Neuronal stem cell (in vitro differentiated cells): ENCODE measurements around the gene BPI.
"Not testable (repeated sequence)": the region's sequence is repeated elsewhere in the genome, so short reads cannot be mapped to it uniquely, and the experiment has no call there.

ENCODE experiments used
- DNase-seq: peaks from one replicate; pipeline ENCODE4 v3.0.0-alpha.2; 2013; ENCODE audit warnings: low spot score
- H2AFZ ChIP-seq: one replicate; pipeline ENCODE4 v1.6.1; 2013; ENCODE audit warnings: mild to moderate bottlenecking, low read length, inconsistent platforms
- H2AK5ac ChIP-seq: 2 replicates; pipeline ENCODE4 v1.6.1; 2013; ENCODE audit warnings: low read depth, mild to moderate bottlenecking, inconsistent platforms, low read length, moderate library complexity, mixed read lengths
- H2BK120ac ChIP-seq: 2 replicates; pipeline ENCODE4 v1.6.1; 2013; ENCODE audit warnings: low read depth, mild to moderate bottlenecking, inconsistent platforms, low read length, moderate library complexity, mixed read lengths
- H2BK12ac ChIP-seq: one replicate; pipeline ENCODE4 v1.6.1; 2013; ENCODE audit warnings: low read length, inconsistent platforms
- H2BK15ac ChIP-seq: 2 replicates; pipeline ENCODE4 v1.6.1; 2013; ENCODE audit warnings: mild to moderate bottlenecking, low read length, inconsistent platforms, mixed read lengths
- H2BK5ac ChIP-seq: one replicate; pipeline ENCODE4 v1.6.1; 2013; ENCODE audit warnings: inconsistent platforms, mild to moderate bottlenecking, low read length, moderate library complexity
- H3K14ac ChIP-seq: one replicate; pipeline ENCODE4 v1.6.1; 2013; ENCODE audit warnings: low read length, inconsistent platforms
- H3K18ac ChIP-seq: 2 replicates; pipeline ENCODE4 v1.6.1; 2013; ENCODE audit warnings: low read length, inconsistent platforms
- H3K23ac ChIP-seq: 2 replicates; pipeline ENCODE4 v1.6.1; 2013; ENCODE audit warnings: low read depth, mild to moderate bottlenecking, mixed read lengths, low read length, inconsistent platforms; ENCODE audit not compliant: poor library complexity
- H3K27ac ChIP-seq: replicated peaks from 3 replicates; pipeline ENCODE4 v1.5.1; 2013; ENCODE audit warnings: low read length, inconsistent platforms
- H3K27me3 ChIP-seq, 3 experiments: 2 replicates each; pipeline ENCODE4 v1.6.1; 2013; ENCODE audit warnings: low read length in 3 of 3, mild to moderate bottlenecking in 2 of 3, inconsistent platforms in 1 of 3, low read depth in 1 of 3, mixed read lengths in 1 of 3, moderate library complexity in 1 of 3; ENCODE audit not compliant: control insufficient read depth in 3 of 3, insufficient read depth in 3 of 3
- H3K36me3 ChIP-seq, 2 donors: replicated peaks in 1 of 2; 2 replicates each; pipeline ENCODE4 v1.6.1; 2013; ENCODE audit warnings: low read length in 2 of 2; ENCODE audit not compliant: control insufficient read depth in 2 of 2, insufficient read depth in 2 of 2
- H3K4ac ChIP-seq: 2 replicates; pipeline ENCODE4 v1.6.1; 2013; ENCODE audit warnings: inconsistent platforms, mild to moderate bottlenecking, low read length, moderate library complexity
- H3K4me1 ChIP-seq, 2 donors: 1 replicate in 1 of 2; 2 replicates in 1 of 2; pipeline ENCODE4 v1.6.1; 2013; ENCODE audit warnings: low read length in 2 of 2, low read depth in 1 of 2; ENCODE audit not compliant: control insufficient read depth in 2 of 2, insufficient read depth in 1 of 2
- H3K4me2 ChIP-seq: one replicate; pipeline ENCODE4 v1.6.1; 2013; ENCODE audit warnings: mild to moderate bottlenecking, low read length, inconsistent platforms; ENCODE audit not compliant: insufficient read depth, poor library complexity, severe bottlenecking
- H3K4me3 ChIP-seq, 2 donors: 2 replicates each; pipeline ENCODE4 v1.5.1; 2013; ENCODE audit warnings: low read length in 2 of 2, mild to moderate bottlenecking in 2 of 2, inconsistent platforms in 1 of 2, moderate library complexity in 1 of 2
- H3K79me1 ChIP-seq: one replicate; pipeline ENCODE4 v1.6.1; 2013; ENCODE audit warnings: low read depth, mild to moderate bottlenecking, inconsistent platforms, low read length, moderate library complexity
- H3K9ac ChIP-seq: one replicate; pipeline ENCODE4 v1.6.1; 2013; ENCODE audit warnings: mild to moderate bottlenecking, low read depth, low read length, inconsistent platforms; ENCODE audit not compliant: poor library complexity
- H3K9me3 ChIP-seq, 2 donors: replicated peaks in 1 of 2; 2 replicates each; pipeline versions ENCODE3 to v1.6.1; 2013; ENCODE audit warnings: low read length in 2 of 2, mild to moderate bottlenecking in 2 of 2, inconsistent platforms in 1 of 2, low read depth in 1 of 2, mixed read lengths in 1 of 2, moderate library complexity in 1 of 2; ENCODE audit not compliant: control insufficient read depth in 2 of 2, insufficient read depth in 1 of 2
- H4K8ac ChIP-seq: one replicate; pipeline ENCODE4 v1.6.1; 2013; ENCODE audit warnings: low read depth, mild to moderate bottlenecking, inconsistent platforms, low read length, moderate library complexity
- H4K91ac ChIP-seq: one replicate; pipeline ENCODE4 v1.6.1; 2013; ENCODE audit warnings: low read length, low read depth, mild to moderate bottlenecking, inconsistent platforms; ENCODE audit not compliant: poor library complexity
- WGBS, 2 donors: extraction: QIAGEN DNeasy Blood & Tissue Kit; methylation state at CpG; one replicate each; pipeline ENCODE4 v1.1.7; 2013; ENCODE audit warnings: missing lambda C conversion rate in 2 of 2, mixed read lengths in 1 of 2; ENCODE audit not compliant: insufficient read length in 2 of 2, insufficient replicate concordance in 1 of 2; ENCODE audit errors: extremely low coverage in 2 of 2; 5-methylcytosine and 5-hydroxymethylcytosine counted together

BPI gene

GRCh38 chr20:38339521-38339896 is 35.6 kb downstream of the BPI start:
- H3K36me3 ChIP-seq, H3K4me2 ChIP-seq, H4K91ac ChIP-seq, H3K9ac ChIP-seq, H2BK5ac ChIP-seq, H3K14ac ChIP-seq, H2AFZ ChIP-seq, H3K27ac ChIP-seq, DNase-seq, H3K4me3 ChIP-seq, H4K8ac ChIP-seq, H2BK120ac ChIP-seq, H3K9me3 ChIP-seq, H3K79me1 ChIP-seq, H2AK5ac ChIP-seq, H2BK12ac ChIP-seq, H3K18ac ChIP-seq, H3K27me3 ChIP-seq, H3K23ac ChIP-seq, H2BK15ac ChIP-seq, H3K4ac ChIP-seq: not testable (repeated sequence)
- peaks cover 8 to 12% of the 10 kb centered on the region in 2 donors for H3K4me1 ChIP-seq
- no CpG with 5 or more reads among the region's 8 CpGs for WGBS, 2 donors

DNA sequence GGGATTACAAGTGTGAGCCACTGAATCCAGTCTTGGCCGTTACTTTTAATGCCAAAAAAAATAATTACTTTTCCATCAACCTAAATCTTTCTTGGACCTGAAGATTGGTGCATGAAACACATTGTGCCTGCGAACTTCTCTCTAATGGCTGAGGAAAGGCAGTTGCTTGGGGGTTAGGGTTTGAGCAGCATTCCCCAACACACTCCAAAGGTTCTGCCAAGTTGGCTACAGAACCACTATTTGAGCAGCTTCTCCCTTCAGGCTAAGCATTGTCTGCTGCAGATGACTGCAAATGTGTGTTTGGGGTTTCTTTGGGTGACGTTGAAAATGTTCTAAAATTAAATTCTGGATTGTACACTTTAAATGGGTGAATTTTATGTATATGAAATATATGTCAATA is 36.0 kb downstream of the BPI start:
- no peak overlapping the region for H2BK15ac ChIP-seq
- H2AFZ ChIP-seq = no peak overlapping the region
- H4K8ac ChIP-seq = no peak overlapping the region
- no peak overlapping the region for H2BK12ac ChIP-seq
- no peak overlapping the region for H3K14ac ChIP-seq
- H3K9me3 ChIP-seq = peaks cover 7 to 10% of the 10 kb centered on the region in 2 donors
- H4K91ac ChIP-seq = no peak overlapping the region
- H2BK5ac ChIP-seq = no peak overlapping the region
- H3K36me3 ChIP-seq = no peaks in the 10 kb centered on the region
- H3K79me1 ChIP-seq = no peaks in the 10 kb centered on the region
- H3K4me1 ChIP-seq = peaks cover 8 to 12% of the 10 kb centered on the region in 2 donors
- no peak overlapping the region for H3K4ac ChIP-seq
- 100% methylated on average over 1 of the region's 3 CpGs; no CpG with 5 or more reads in 1 of the 2 donors for WGBS, 2 donors
- no peak overlapping the region for H3K18ac ChIP-seq
- no peak overlapping the region for H3K4me3 ChIP-seq
- H2BK120ac ChIP-seq = no peak overlapping the region
- no peak overlapping the region for H2AK5ac ChIP-seq
- H3K27me3 ChIP-seq = no peaks in the 10 kb centered on the region
- H3K9ac ChIP-seq = no peak overlapping the region
- DNase-seq = no peak
- no peak overlapping the region for H3K4me2 ChIP-seq
- H3K27ac ChIP-seq = no peak overlapping the region
- H3K23ac ChIP-seq = no peak overlapping the region

DNA sequence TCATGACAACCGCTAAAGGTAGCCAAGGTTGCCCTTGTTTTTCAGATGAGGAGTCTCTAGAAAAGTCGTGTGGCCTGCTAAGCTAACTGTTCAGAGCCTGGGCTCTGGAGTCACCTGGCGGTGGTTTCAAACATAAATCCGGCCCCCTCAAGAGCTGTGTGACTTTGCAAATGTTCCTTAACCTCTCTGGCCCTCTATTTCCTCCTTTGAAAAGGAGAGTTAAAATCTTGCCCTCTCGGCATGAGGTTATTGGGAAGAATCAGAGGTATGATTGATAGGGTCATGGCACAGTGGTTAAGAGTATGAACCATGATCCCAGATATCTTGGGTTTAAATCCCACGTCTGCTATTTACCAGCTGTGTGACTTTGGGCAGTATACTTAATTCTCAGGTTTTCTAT is 36.7 kb downstream of the BPI start:
- H3K4me3 ChIP-seq = no peak overlapping the region
- WGBS, 2 donors = no CpG with 5 or more reads among the region's 6 CpGs

GRCh38 chr20:38342216-38342615 is 38.3 kb downstream of the BPI start:
- no peak overlapping the region for H3K4me3 ChIP-seq
- no CpG with 5 or more reads among the region's 7 CpGs for WGBS, 2 donors

More for the DNA sequence above, 36.7 kb downstream of the BPI start:
- DNase-seq = no peak
- no peak overlapping the region for H4K8ac ChIP-seq
- no peak overlapping the region for H3K4ac ChIP-seq
- no peak overlapping the region for H4K91ac ChIP-seq
- H3K27ac ChIP-seq = no peak overlapping the region
- no peak overlapping the region for H2AFZ ChIP-seq
- H2BK15ac ChIP-seq = no peak overlapping the region
- peaks cover 0 to 2% (median 0%) of the 10 kb centered on the region in 3 experiments for H3K27me3 ChIP-seq
- no peak overlapping the region for H2AK5ac ChIP-seq
- H2BK12ac ChIP-seq = no peak overlapping the region
- no peak overlapping the region for H3K18ac ChIP-seq
- peaks cover 8 to 12% of the 10 kb centered on the region in 2 donors for H3K4me1 ChIP-seq
- H3K14ac ChIP-seq = no peak overlapping the region
- no peak overlapping the region for H2BK120ac ChIP-seq
- H3K79me1 ChIP-seq = no peaks in the 10 kb centered on the region
- no peak overlapping the region for H3K23ac ChIP-seq
- H3K9ac ChIP-seq = no peak overlapping the region
- H3K9me3 ChIP-seq = peaks cover 7 to 10% of the 10 kb centered on the region in 2 donors
- H3K36me3 ChIP-seq = no peaks in the 10 kb centered on the region
- H3K4me2 ChIP-seq = no peak overlapping the region
- no peak overlapping the region for H2BK5ac ChIP-seq

More at GRCh38 chr20:38342216-38342615, 38.3 kb downstream of the BPI start:
- Histone ChIP-seq H2AK5ac (no peak overlapping the region), H3K9ac (no peak overlapping the region), H2BK12ac (no peak overlapping the region), H3K27ac (peak overlapping the region; percentile 70), H3K4ac (no peak overlapping the region), H2BK5ac (no peak overlapping the region), H2BK15ac (no peak overlapping the region), H4K8ac (no peak overlapping the region), H2AFZ (peak overlapping the region; percentile 74), H3K27me3 (peaks cover 0 to 12% (median 0%) of the 10 kb centered on the region in 3 experiments), H3K4me2 (no peak overlapping the region), H3K79me1 (no peaks in the 10 kb centered on the region), H3K4me1 (peaks cover 8 to 11% of the 10 kb centered on the region in 2 donors), H3K36me3 (no peaks in the 10 kb centered on the region), H4K91ac (no peak overlapping the region), H3K18ac (no peak overlapping the region), H3K14ac (no peak overlapping the region), H3K9me3 (peaks cover 7 to 10% of the 10 kb centered on the region in 2 donors), H2BK120ac (no peak overlapping the region), H3K23ac (no peak overlapping the region)
- DNase-seq = peak; percentile 56
